HepG2 (cell line): ENCODE results near the gene ZDHHC7. TPM values are rescaled to one million over a fixed set of nuclear protein-coding genes. Genes with fewer than 3 reads are reported as not detected.

Experiments used
- AHR ChIP-seq: IDR thresholded peaks from 2 replicates; pipeline ENCODE4 v1.6.1; 2018; ENCODE audit warnings: missing genetic modification reagents, missing compliant biosample characterization
- CBFB ChIP-seq: sonication (generic); formaldehyde crosslinking; IDR thresholded peaks from 2 replicates; pipeline ENCODE4 v1.4.0; 2020; ENCODE audit warnings: missing genetic modification reagents
- MEIS1 ChIP-seq: sonication (generic); formaldehyde crosslinking; IDR thresholded peaks from 2 replicates; pipeline ENCODE4 v1.9.0; 2021; ENCODE audit warnings: mild to moderate bottlenecking, missing genetic modification reagents, moderate library complexity, borderline replicate concordance
- NAIF1 ChIP-seq: sonication (generic); formaldehyde crosslinking; IDR thresholded peaks from 2 replicates; pipeline ENCODE4 v1.5.0; 2020; ENCODE audit warnings: mild to moderate bottlenecking, missing genetic modification reagents, borderline replicate concordance
- PTBP1 ChIP-seq: fragments of 200-400 bp; formaldehyde crosslinking; IDR thresholded peaks from 2 replicates; pipeline ENCODE4 v1.6.1; 2018; ENCODE audit warnings: low read length, low read depth; ENCODE audit not compliant: poor library complexity, severe bottlenecking
- RNF2 ChIP-seq: fragments of 450-650 bp; conservative IDR thresholded peaks from 2 replicates; pipeline ENCODE4 v1.6.1; 2016; ENCODE audit warnings: low read depth
- SMAD1 ChIP-seq: sonication (generic); formaldehyde crosslinking; IDR thresholded peaks from 2 replicates; pipeline ENCODE4 v1.4.0; 2020; ENCODE audit warnings: missing genetic modification reagents, low read depth, mild to moderate bottlenecking, borderline replicate concordance
- SMARCC2 ChIP-seq: fragments of 450-650 bp; IDR thresholded peaks from 2 replicates; pipeline ENCODE4 v1.6.1; 2017; ENCODE audit warnings: antibody characterized with exemption, mild to moderate bottlenecking
- ZFP36 ChIP-seq: fragments of 150-350 bp; IDR thresholded peaks from 2 replicates; pipeline ENCODE4 v1.6.1; 2018; ENCODE audit warnings: borderline replicate concordance, low read length, low read depth; ENCODE audit not compliant: partially characterized antibody
- ZMYM3 ChIP-seq: sonication (generic); formaldehyde crosslinking; IDR thresholded peaks from 2 replicates; pipeline ENCODE4 v1.5.1; 2020; ENCODE audit warnings: mild to moderate bottlenecking, missing genetic modification reagents
- ZNF589 ChIP-seq: sonication (generic); formaldehyde crosslinking; conservative IDR thresholded peaks from 2 replicates; pipeline ENCODE4 v1.8.0; 2022; ENCODE audit warnings: mild to moderate bottlenecking, moderate library complexity, missing genetic modification reagents
- ZNF724P ChIP-seq: sonication (generic); formaldehyde crosslinking; IDR thresholded peaks from 2 replicates; pipeline ENCODE4 v1.8.0; 2022; ENCODE audit warnings: missing genetic modification reagents, borderline replicate concordance
- ZNF768 ChIP-seq: sonication (generic); formaldehyde crosslinking; IDR thresholded peaks from 2 replicates; pipeline ENCODE4 v1.4.0; 2020; ENCODE audit warnings: missing genetic modification reagents
- ZNF883 ChIP-seq: sonication (generic); formaldehyde crosslinking; IDR thresholded peaks from 2 replicates; pipeline ENCODE4 v1.5.1; 2020; ENCODE audit warnings: mild to moderate bottlenecking, missing genetic modification reagents; ENCODE audit errors: not compliant biosample characterization
- ZSCAN31 ChIP-seq: sonication (generic); formaldehyde crosslinking; IDR thresholded peaks from 2 replicates; pipeline ENCODE4 v1.5.0; 2020; ENCODE audit warnings: low read depth, mild to moderate bottlenecking, missing genetic modification reagents
- polyA plus RNA-seq, 8 experiments: library from polyadenylated mRNA; depleted of rRNA in 3 of 8; stranded (reverse) in 7 of 8; unstranded in 1 of 8; fragments of >200 nt; fragmentation: Illumina TruSeq in 4 of 8; extraction: Trizol in 4 of 8; gene quantifications; 2 replicates each; pipeline versions ENCODE4 v1.2.1 to v1.2.3, GENCODE V29; 2011 to 2016; ENCODE audit warnings: low read depth in 4 of 8, missing spikeins in 1 of 8, mixed read lengths in 1 of 8; ENCODE audit not compliant: insufficient read depth in 1 of 8
- total RNA-seq, 5 experiments: library from RNA; depleted of rRNA; stranded (reverse); fragments of >200 nt; fragmentation: Illumina TruSeq; extraction: Trizol; gene quantifications; 2 replicates each; pipeline ENCODE4 v1.2.3, GENCODE V29; 2016; ENCODE audit warnings: low read depth in 1 of 5
- TF ChIP-seq, protein P1 (sequence below): sonication (generic); formaldehyde crosslinking; IDR thresholded peaks from 2 replicates; pipeline ENCODE4 v1.4.0; 2020; ENCODE audit warnings: mild to moderate bottlenecking, missing genetic modification reagents
- TF ChIP-seq, protein P2 (sequence below): sonication (generic); formaldehyde crosslinking; IDR thresholded peaks from 2 replicates; pipeline ENCODE4 v1.9.0; 2022; ENCODE audit warnings: missing genetic modification reagents, mild to moderate bottlenecking, borderline replicate concordance

Gene ZDHHC7
- total and polyA plus RNA-seq, 2 of the 13 experiments (the other 11 are each of a cell fraction or from before 2014, with no cell fraction given) = 46.8 to 67.6 TPM

DNA sequence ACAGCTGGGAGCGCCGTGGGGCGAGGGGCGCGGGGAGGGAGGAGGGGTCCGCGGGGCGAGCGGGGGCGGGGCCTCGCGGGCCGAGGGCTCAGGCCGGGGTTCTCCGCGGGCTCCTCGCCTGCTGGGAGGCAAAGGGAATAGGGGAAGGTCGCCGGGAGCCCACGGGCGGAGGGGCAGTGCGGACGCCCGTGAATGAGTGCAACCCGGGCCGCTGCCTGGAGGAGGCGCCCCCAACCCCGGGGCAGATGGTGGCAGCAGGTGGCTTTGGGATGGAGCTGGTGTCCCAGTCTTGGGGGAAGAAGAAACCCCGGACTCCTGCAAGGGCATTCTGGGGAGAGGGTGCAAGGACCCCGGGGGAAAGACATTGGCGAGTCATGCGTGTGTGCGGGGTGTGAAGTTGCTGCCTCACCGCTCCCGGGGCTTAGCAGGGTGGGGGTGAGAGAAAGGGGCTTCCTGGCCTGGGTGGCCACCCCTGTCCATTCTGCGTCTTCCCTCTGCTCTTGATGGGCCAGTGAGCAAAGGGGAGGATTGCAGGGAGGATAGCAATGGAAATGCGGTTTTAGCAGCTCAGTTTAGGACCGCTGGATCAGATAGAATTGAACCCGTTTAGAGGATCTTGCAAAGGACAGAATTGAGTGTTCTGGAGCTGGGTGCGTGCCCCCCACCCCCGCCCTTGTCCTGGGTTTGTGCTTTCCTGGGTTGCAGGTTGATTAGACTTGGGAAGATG lies 16.8 kb upstream of the ZDHHC7 start (continued):
- TF ChIP-seq SMARCC2 (no peak), RNF2 (no peak), ZMYM3 (0 out of 2 replicates have a peak, but pooled peaks have one; percentile 51), ZNF589 (0 out of 2 replicates have a peak, but pooled peaks have one; percentile 24), NAIF1 (CRISPR knock-in tag) (no peak), SMAD1 (CRISPR knock-in tag) (no peak), ZNF724P (CRISPR knock-in tag) (0 out of 2 replicates have a peak, but pooled peaks have one; percentile 59), AHR (CRISPR knock-in tag) (no peak), MEIS1 (peak; percentile 68; the same call in 1 of the 2 replicates), ZSCAN31 (CRISPR knock-in tag) (peak; percentile 59; the same call in 1 of the 2 replicates), ZNF768 (CRISPR knock-in tag) (peak; percentile 43; the same call in 1 of the 2 replicates), ZNF883 (peak; percentile 13), CBFB (0 out of 2 replicates have a peak, but pooled peaks have one; percentile 27), PTBP1 (peak; percentile 41), ZFP36 (peak; percentile 77)
- TF ChIP-seq, protein P1, sequence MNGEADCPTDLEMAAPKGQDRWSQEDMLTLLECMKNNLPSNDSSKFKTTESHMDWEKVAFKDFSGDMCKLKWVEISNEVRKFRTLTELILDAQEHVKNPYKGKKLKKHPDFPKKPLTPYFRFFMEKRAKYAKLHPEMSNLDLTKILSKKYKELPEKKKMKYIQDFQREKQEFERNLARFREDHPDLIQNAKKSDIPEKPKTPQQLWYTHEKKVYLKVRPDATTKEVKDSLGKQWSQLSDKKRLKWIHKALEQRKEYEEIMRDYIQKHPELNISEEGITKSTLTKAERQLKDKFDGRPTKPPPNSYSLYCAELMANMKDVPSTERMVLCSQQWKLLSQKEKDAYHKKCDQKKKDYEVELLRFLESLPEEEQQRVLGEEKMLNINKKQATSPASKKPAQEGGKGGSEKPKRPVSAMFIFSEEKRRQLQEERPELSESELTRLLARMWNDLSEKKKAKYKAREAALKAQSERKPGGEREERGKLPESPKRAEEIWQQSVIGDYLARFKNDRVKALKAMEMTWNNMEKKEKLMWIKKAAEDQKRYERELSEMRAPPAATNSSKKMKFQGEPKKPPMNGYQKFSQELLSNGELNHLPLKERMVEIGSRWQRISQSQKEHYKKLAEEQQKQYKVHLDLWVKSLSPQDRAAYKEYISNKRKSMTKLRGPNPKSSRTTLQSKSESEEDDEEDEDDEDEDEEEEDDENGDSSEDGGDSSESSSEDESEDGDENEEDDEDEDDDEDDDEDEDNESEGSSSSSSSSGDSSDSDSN (CRISPR knock-in tag) = peak; percentile 9; the same call in 1 of the 2 replicates
- TF ChIP-seq, protein P2, sequence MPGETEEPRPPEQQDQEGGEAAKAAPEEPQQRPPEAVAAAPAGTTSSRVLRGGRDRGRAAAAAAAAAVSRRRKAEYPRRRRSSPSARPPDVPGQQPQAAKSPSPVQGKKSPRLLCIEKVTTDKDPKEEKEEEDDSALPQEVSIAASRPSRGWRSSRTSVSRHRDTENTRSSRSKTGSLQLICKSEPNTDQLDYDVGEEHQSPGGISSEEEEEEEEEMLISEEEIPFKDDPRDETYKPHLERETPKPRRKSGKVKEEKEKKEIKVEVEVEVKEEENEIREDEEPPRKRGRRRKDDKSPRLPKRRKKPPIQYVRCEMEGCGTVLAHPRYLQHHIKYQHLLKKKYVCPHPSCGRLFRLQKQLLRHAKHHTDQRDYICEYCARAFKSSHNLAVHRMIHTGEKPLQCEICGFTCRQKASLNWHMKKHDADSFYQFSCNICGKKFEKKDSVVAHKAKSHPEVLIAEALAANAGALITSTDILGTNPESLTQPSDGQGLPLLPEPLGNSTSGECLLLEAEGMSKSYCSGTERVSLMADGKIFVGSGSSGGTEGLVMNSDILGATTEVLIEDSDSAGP (CRISPR knock-in tag) = peak; percentile 8; the same call in 1 of the 2 replicates
